GM10248 (cell line): ENCODE data around the gene LYRM4.

ENCODE experiments used
- CTCF ChIA-PET: fragments of 300-600 bp; sonication (Branson Sonifier 250); formaldehyde crosslinking; extraction: SDS; loops from one replicate; lab custom pipeline; 2021; ENCODE audit warnings: antibody characterized with exemption; lab: Yijun Ruan, JAX
- POLR2A ChIA-PET: fragments of 350-650 bp; sonication (Branson Sonifier 250); formaldehyde crosslinking; extraction: SDS; loops from one replicate; lab custom pipeline; 2020; ENCODE audit warnings: antibody characterized with exemption; lab: Yijun Ruan, JAX
- DNase-seq: peaks from one replicate; pipeline ENCODE4 v3.0.0; 2012; ENCODE audit errors: extremely low spot score
- TF ChIP-seq, protein P1 (sequence below): IDR thresholded peaks from 2 replicates; pipeline ENCODE4 v1.5.1; 2012; ENCODE audit warnings: mild to moderate bottlenecking, low read depth; ENCODE audit errors: extremely low read depth, missing control alignments, control extremely low read depth

Gene LYRM4

GRCh38 chr6:5204376-5204775, 56.4 kb downstream of the LYRM4 start:
- no peak for DNase-seq
- TF ChIP-seq, protein P1, sequence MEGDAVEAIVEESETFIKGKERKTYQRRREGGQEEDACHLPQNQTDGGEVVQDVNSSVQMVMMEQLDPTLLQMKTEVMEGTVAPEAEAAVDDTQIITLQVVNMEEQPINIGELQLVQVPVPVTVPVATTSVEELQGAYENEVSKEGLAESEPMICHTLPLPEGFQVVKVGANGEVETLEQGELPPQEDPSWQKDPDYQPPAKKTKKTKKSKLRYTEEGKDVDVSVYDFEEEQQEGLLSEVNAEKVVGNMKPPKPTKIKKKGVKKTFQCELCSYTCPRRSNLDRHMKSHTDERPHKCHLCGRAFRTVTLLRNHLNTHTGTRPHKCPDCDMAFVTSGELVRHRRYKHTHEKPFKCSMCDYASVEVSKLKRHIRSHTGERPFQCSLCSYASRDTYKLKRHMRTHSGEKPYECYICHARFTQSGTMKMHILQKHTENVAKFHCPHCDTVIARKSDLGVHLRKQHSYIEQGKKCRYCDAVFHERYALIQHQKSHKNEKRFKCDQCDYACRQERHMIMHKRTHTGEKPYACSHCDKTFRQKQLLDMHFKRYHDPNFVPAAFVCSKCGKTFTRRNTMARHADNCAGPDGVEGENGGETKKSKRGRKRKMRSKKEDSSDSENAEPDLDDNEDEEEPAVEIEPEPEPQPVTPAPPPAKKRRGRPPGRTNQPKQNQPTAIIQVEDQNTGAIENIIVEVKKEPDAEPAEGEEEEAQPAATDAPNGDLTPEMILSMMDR: no peak
- ChIA-PET CTCF (interaction anchor here (1.0 to 2.8 kb wide), 3 partner anchors 8 to 61 kb away, joined by 3 to 9 read pairs (median 7); no protein-coding TSS in a partner anchor), POLR2A (interaction anchor here (0.6 kb wide), 1 partner anchor 392 kb away, joined by 5 read pairs; no protein-coding TSS in a partner anchor)

- TF ChIP-seq, protein P1: no peak
- CTCF ChIA-PET: interaction anchor here (1.0 to 2.8 kb wide), 5 partner anchors 8 to 60 kb away, joined by 3 to 9 read pairs (median 3); no protein-coding TSS in a partner anchor
- DNase-seq: no peak
- POLR2A ChIA-PET: no interaction called here
Measured at GRCh38 chr6:5203546-5203945, 57.2 kb downstream of the LYRM4 start.

DNA sequence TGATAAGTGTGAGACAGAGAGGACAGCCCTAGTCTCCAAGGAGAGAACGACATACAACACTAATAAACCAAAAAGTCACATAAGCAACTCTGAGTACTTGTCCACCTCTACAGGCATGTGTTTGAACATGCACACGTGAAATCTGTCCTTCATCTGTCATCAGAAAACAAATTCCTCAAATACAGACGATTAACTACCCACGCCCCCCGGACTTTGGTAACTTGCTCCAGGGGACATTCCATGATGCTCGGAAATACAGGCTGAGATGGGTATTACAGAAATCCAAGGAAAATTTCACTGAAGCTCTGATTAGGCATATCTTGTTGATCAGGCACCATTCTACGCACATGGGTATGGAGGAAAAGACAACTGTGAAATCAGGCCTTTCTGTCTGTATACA, 57.8 kb downstream of the LYRM4 start:
- POLR2A ChIA-PET: no interaction called here
- no peak for DNase-seq
- TF ChIP-seq, protein P1: no peak
- CTCF ChIA-PET: interaction anchor here (1.0 to 2.0 kb wide), 3 partner anchors 11 to 27 kb away, joined by 3 to 7 read pairs (median 3); no protein-coding TSS in a partner anchor

GRCh38 chr6:5202206-5202605, 58.5 kb downstream of the LYRM4 start:
- TF ChIP-seq, protein P1: no peak
- CTCF ChIA-PET: interaction anchor here (1.1 to 1.5 kb wide), 2 partner anchors 11 to 22 kb away, joined by 3 to 5 read pairs; no protein-coding TSS in a partner anchor
- no peak for DNase-seq
- POLR2A ChIA-PET: no interaction called here

GRCh38 chr6:5201271-5201670, 59.5 kb downstream of the LYRM4 start:
- TF ChIP-seq, protein P1: no peak
- DNase-seq: no peak
- CTCF ChIA-PET: interaction anchor here (1.1 to 1.5 kb wide), 2 partner anchors 10 to 22 kb away, joined by 3 to 5 read pairs; no protein-coding TSS in a partner anchor
- POLR2A ChIA-PET: interaction anchor here (0.7 kb wide), 1 partner anchor 8 kb away, joined by 7 read pairs; no protein-coding TSS in a partner anchor

DNA sequence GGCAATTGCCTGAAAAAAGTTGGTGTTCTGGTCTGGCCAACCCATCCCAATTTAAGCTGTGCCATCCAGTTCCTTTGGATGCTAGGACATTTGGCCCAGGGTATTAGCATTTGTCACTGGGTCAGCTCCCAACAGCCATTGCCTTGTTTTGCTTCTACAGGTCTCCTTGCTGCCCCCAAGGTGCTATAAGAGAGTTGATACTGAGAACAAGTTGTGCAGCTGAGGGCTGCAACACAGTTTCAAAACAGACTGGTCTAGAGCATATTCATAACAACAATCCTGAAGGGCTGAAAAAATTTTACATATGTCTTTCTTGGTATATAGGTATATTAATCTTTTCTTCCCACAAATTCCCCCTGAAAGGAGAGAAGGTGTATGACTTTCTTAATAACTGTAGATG, 61.0 kb downstream of the LYRM4 start:
- no peak for DNase-seq
- ChIA-PET CTCF (interaction anchor here (1.2 kb wide), 1 partner anchor 56 kb away, joined by 3 read pairs; no protein-coding TSS in a partner anchor), POLR2A (no interaction called here)
- TF ChIP-seq, protein P1: no peak
